Gastrocnemius medialis (tissue), 4 donors: ENCODE results near the gene SSBP2. TPM values are rescaled to one million over a fixed set of nuclear protein-coding genes. Genes with fewer than 3 reads are reported as not detected.

Experiments used
- ATAC-seq, 2 donors: fragments of 150-250 bp; one replicate each; pipeline ENCODE4 v1.9.1; 2016
- DNase-seq, 2 donors: peaks; one replicate each; pipeline ENCODE4 v3.0.0-alpha.2; 2019
- H3K27ac ChIP-seq, 4 donors: fragments of 200-600 bp; sonication (generic); 1 replicate in 1 of 4; 2 replicates in 3 of 4; pipeline ENCODE4 v1.5.1; 2016 to 2018; ENCODE audit warnings: mild to moderate bottlenecking in 2 of 4, moderate library complexity in 1 of 4
- H3K27me3 ChIP-seq, 3 donors: fragments of 200-600 bp; sonication (generic) in 2 of 3; 1 replicate in 1 of 3; 2 replicates in 2 of 3; pipeline versions ENCODE4 v1.5.1 to v1.6.0; 2016 to 2019; ENCODE audit warnings: mild to moderate bottlenecking in 1 of 3, moderate library complexity in 1 of 3
- H3K36me3 ChIP-seq, 2 donors: fragments of 200-600 bp; sonication (generic) in 1 of 2; one replicate each; pipeline ENCODE4 v1.5.1; 2017 to 2018
- H3K4me1 ChIP-seq, 2 donors: fragments of 200-600 bp; sonication (generic) in 1 of 2; one replicate each; pipeline ENCODE4 v1.5.1; 2016 to 2017; ENCODE audit warnings: mild to moderate bottlenecking in 2 of 2
- H3K4me3 ChIP-seq, 4 donors: fragments of 200-600 bp; sonication (generic) in 3 of 4; 1 replicate in 1 of 4; 2 replicates in 3 of 4; pipeline ENCODE4 v1.5.1; 2016 to 2019; ENCODE audit warnings: mild to moderate bottlenecking in 2 of 4
- H3K9me3 ChIP-seq, 3 donors: fragments of 200-600 bp; sonication (generic) in 2 of 3; 1 replicate in 1 of 3; 2 replicates in 2 of 3; pipeline ENCODE4 v1.5.1; 2016 to 2019
- CTCF ChIP-seq, 5 experiments: fragments of 450-650 bp in 3 of 5; fragments of 200-600 bp in 2 of 5; sonication (generic) in 2 of 5; IDR thresholded peaks in 4 of 5; conservative IDR thresholded peaks in 1 of 5; 1 replicate in 4 of 5; 2 replicates in 1 of 5; pipeline ENCODE4 v1.5.1; 2016 to 2019; ENCODE audit warnings: antibody characterized with exemption in 5 of 5, mild to moderate bottlenecking in 3 of 5, moderate library complexity in 3 of 5
- POLR2A ChIP-seq, 2 donors: fragments of 450-650 bp; IDR thresholded peaks; one replicate each; pipeline ENCODE4 v1.6.1; 2017; ENCODE audit warnings: antibody characterized with exemption in 2 of 2, mild to moderate bottlenecking in 2 of 2, moderate library complexity in 2 of 2
- in situ Hi-C, 4 donors: fragments of 200-750 bp; cut with MboI; loops; one replicate each; pipeline versions ENCODE4 v1.15.0 to v1.8.0; 2017; ENCODE audit warnings: low sequenced_read_pairs in 4 of 4
- intact Hi-C: fragments of 100-400 bp; cut with DNase I; formaldehyde crosslinking; loops from one replicate; pipeline ENCODE4 v1.15.1; 2023; ENCODE audit warnings: low total_unique reads
- total RNA-seq, 4 donors: library from RNA; depleted of rRNA; stranded (reverse); fragments of >200 nt; gene quantifications; one replicate each; pipeline versions ENCODE4 v1.1.0 to v1.2.3, GENCODE V29; 2016

Gene SSBP2
- total RNA-seq, 4 donors from 2014 or later: 30.4 to 66.5 (median 40.5) TPM

GRCh38 chr5:81754621-81755020 lies 3.7 kb upstream of the SSBP2 start:
- Histone ChIP-seq H3K4me1 (peaks cover 29 to 39% of the 10 kb centered on the region in 2 donors), H3K36me3 (no peaks in the 10 kb centered on the region), H3K9me3 (no peaks in the 10 kb centered on the region), H3K27ac (peak overlapping the region; percentile 63 to 96 (median 80)), H3K4me3 (peak overlapping the region in 1 of 4 donors; percentile 16), H3K27me3 (no peaks in the 10 kb centered on the region)
- ATAC-seq (no peak), DNase-seq (no peak)
- TF ChIP-seq POLR2A (IDR thresholded peaks at IDR 0.05) (no peak), CTCF (IDR thresholded peaks at IDR 0.05 in 4 of 5, conservative IDR thresholded peaks at IDR 0.05 in 1 of 5) (no peak)
- in situ Hi-C loops (loop anchor here (5.0 to 25.0 kb wide), 6 partner anchors 33 to 408 kb away; partner anchors contain the start of gene ATG10 (in 1 of the 4)), intact Hi-C loops (loop anchor here (5.0 kb wide), 3 partner anchors 218 to 413 kb away; partner anchors contain the start of gene ATG10)

DNA sequence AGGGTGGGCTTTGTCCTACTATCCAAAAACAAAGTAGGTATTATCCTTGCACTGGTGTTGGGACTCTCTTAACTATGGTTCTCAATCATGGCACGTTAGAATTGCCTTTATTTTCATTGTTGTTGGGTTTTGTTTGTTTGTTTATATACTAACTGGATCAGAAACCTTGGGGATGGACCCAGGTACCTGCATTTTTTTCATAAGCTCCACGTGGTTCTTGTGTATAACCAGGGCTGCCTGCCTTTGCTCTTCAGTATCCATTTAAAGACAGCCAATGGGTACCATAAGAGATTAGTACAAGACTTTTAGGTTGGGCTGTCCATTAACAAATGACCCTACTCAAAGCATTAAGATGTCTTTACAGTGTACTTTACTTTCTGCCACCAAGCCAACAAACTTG lies 2.5 kb upstream of the SSBP2 start:
- intact Hi-C loops: loop anchor here (5.0 kb wide), 3 partner anchors 219 to 414 kb away; partner anchors contain the start of gene ATG10
- in situ Hi-C loops: loop anchor here (5.0 to 25.0 kb wide), 6 partner anchors 34 to 409 kb away; partner anchors contain the start of gene ATG10 (in 1 of the 4)
- H3K27me3 ChIP-seq: no peaks in the 10 kb centered on the region
- H3K9me3 ChIP-seq: no peaks in the 10 kb centered on the region
- no peak overlapping the region for H3K4me3 ChIP-seq
- H3K27ac ChIP-seq: peak overlapping the region; percentile 86 to 99 (median 98)
- H3K36me3 ChIP-seq: no peaks in the 10 kb centered on the region
- DNase-seq: no peak
- H3K4me1 ChIP-seq: peaks cover 40 to 50% of the 10 kb centered on the region in 2 donors
- ATAC-seq: no peak
- TF ChIP-seq POLR2A (IDR thresholded peaks at IDR 0.05): no peak
- no peak for TF ChIP-seq CTCF (IDR thresholded peaks at IDR 0.05 in 4 of 5, conservative IDR thresholded peaks at IDR 0.05 in 1 of 5)

DNA sequence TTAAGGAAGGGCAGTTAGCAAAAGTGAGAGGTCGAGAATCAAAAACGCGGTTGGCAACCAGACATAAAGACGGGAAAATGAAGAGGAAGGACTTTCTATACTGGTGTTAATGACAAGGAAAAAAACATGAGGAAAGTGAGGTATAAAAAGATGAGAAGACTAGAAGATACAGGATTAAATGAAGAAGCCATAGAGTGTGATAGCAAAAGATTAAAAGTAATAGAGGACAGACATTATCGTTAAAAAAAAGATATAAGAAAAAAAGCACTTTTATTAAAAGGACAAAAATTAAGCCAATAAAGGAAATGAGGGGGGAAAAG lies 1.7 kb upstream of the SSBP2 start:
- H3K27me3 ChIP-seq: no peaks in the 10 kb centered on the region
- H3K27ac ChIP-seq: peak overlapping the region; percentile 86 to 99 (median 98)
- no peak overlapping the region for H3K4me3 ChIP-seq
- TF ChIP-seq POLR2A (IDR thresholded peaks at IDR 0.05) (no peak), CTCF (IDR thresholded peaks at IDR 0.05 in 4 of 5, conservative IDR thresholded peaks at IDR 0.05 in 1 of 5) (no peak)
- in situ Hi-C loops: loop anchor here (5.0 to 25.0 kb wide), 6 partner anchors 35 to 410 kb away; partner anchors contain the start of gene ATG10 (in 1 of the 4)
- no peaks in the 10 kb centered on the region for H3K36me3 ChIP-seq
- H3K9me3 ChIP-seq: no peaks in the 10 kb centered on the region
- DNase-seq: no peak
- peaks cover 41 to 53% of the 10 kb centered on the region in 2 donors for H3K4me1 ChIP-seq
- ATAC-seq: no peak
- intact Hi-C loops: loop anchor here (5.0 kb wide), 3 partner anchors 220 to 415 kb away; partner anchors contain the start of gene ATG10

- peak in 1 of 2 donors; percentile 39 for DNase-seq
- H3K36me3 ChIP-seq: no peaks in the 10 kb centered on the region
- H3K9me3 ChIP-seq: no peaks in the 10 kb centered on the region
- H3K27me3 ChIP-seq: no peaks in the 10 kb centered on the region
- peak; percentile 6 to 16 for ATAC-seq
- intact Hi-C loops: loop anchor here (1.0 to 5.0 kb wide), 6 partner anchors 35 to 415 kb away; partner anchors contain the start of gene ATG10
- TF ChIP-seq POLR2A (IDR thresholded peaks at IDR 0.05) (no peak), CTCF (IDR thresholded peaks at IDR 0.05 in 4 of 5, conservative IDR thresholded peaks at IDR 0.05 in 1 of 5) (no peak)
- H3K4me1 ChIP-seq: peaks cover 41 to 59% of the 10 kb centered on the region in 2 donors
- in situ Hi-C loops: loop anchor here (5.0 to 25.0 kb wide), 6 partner anchors 35 to 410 kb away; partner anchors contain the start of gene ATG10 (in 1 of the 4)
- H3K4me3 ChIP-seq: peak overlapping the region; percentile 81 to 84 (median 82)
- peak overlapping the region; percentile 86 to 99 (median 98) for H3K27ac ChIP-seq
Observed at GRCh38 chr5:81751836-81752643, 1.1 kb upstream of the SSBP2 start.
